Testis (tissue), 3 donors: ENCODE results near the gene EHD2. TPM values are rescaled to one million over a fixed set of nuclear protein-coding genes. Genes with fewer than 3 reads are reported as not detected.

Source experiments
- DNase-seq: peaks from one replicate; pipeline ENCODE4 v3.0.0-alpha.2; 2019
- H3K27ac ChIP-seq, 2 donors: fragments of 200-600 bp; sonication (generic); one replicate each; pipeline ENCODE4 v1.5.1; 2019
- H3K27me3 ChIP-seq: fragments of 200-600 bp; sonication (generic); one replicate; pipeline ENCODE4 v1.5.1; 2019
- H3K36me3 ChIP-seq: fragments of 200-600 bp; sonication (generic); one replicate; pipeline ENCODE4 v1.5.1; 2017; ENCODE audit warnings: low read depth; ENCODE audit errors: missing control alignments
- H3K4me1 ChIP-seq: fragments of 200-600 bp; sonication (generic); one replicate; pipeline ENCODE4 v1.5.1; 2019
- H3K4me3 ChIP-seq, 2 donors: fragments of 200-600 bp; sonication (generic); one replicate each; pipeline ENCODE4 v1.5.1; 2017 to 2019
- H3K9me3 ChIP-seq: fragments of 200-600 bp; sonication (generic); one replicate; pipeline ENCODE4 v1.5.1; 2017
- POLR2A ChIP-seq: fragments of 450-650 bp; IDR thresholded peaks from one replicate; pipeline ENCODE4 v1.6.1; 2017; ENCODE audit warnings: antibody characterized with exemption, mild to moderate bottlenecking, moderate library complexity
- WGBS, 2 donors: methylation state at CpG; one replicate each; pipeline ENCODE4 v1.1.5; 2018; 5-methylcytosine and 5-hydroxymethylcytosine counted together
- intact Hi-C: fragments of 100-400 bp; cut with DNase I; formaldehyde crosslinking; loops from one replicate; pipeline ENCODE4 v1.15.1; 2023; ENCODE audit warnings: low total_unique reads
- polyA plus RNA-seq: library from polyadenylated mRNA; stranded (reverse); fragments of 350-450 nt; fragmentation: Illumina TruSeq; extraction: RNeasy Lipid Tissue Mini Kit (QIAGEN cat#74804); gene quantifications from one replicate; pipeline ENCODE4 v1.2.3, GENCODE V29; 2014; ENCODE audit warnings: low read depth, low replicate concordance; ENCODE audit not compliant: insufficient read depth
- total RNA-seq, 2 donors: library from RNA; depleted of rRNA; stranded (reverse); fragments of >200 nt; gene quantifications; one replicate each; pipeline ENCODE4 v1.2.3, GENCODE V29; 2016
- TF ChIP-seq, protein P1 (sequence below), 3 experiments: fragments of 450-650 bp in 2 of 3; fragments of 200-600 bp in 1 of 3; sonication (generic) in 1 of 3; IDR thresholded peaks; one replicate each; pipeline ENCODE4 v1.5.1; 2016 to 2019; ENCODE audit warnings: antibody characterized with exemption in 3 of 3, mild to moderate bottlenecking in 2 of 3, moderate library complexity in 1 of 3

The EHD2 gene
- total and polyA plus RNA-seq, 3 donors from 2014 or later = 26.8 to 37.0 (median 33.9) TPM

DNA sequence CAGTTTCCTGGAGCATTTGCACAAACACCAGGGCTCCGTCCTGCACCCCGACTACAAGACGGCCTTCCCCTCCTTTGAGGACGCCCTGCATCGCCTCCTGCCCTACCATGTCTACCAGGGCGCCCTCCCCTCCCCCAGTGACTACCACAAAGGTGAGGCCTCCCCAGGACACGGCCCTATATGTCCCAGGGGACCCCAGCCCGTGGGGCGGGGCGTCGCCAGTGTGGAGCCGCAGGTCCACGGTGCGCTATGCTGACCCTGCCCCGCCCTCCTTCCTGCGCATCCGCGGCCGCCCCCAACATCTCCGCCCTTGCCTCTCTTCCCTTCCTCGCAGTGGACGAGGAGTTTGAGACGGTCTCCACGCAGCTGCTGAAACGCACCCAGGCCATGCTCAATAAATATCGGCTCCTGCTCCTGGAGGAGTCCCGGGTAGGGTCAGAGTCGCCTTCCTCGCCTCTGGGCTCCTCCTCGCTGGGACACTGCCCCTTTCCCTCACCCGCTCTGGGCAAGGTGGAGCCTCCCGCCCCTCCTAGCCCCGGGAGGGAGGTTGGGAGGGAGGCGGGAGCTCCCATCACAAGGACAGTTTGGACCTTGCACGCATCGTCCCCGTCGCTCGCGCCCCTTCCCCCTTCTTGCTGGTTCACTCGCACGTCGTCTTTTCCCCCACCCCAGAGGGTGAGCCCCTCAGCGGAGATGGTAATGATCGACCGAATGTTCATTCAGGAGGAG is 14.4 kb upstream of the EHD2 start:
- Histone ChIP-seq H3K4me1 (peaks cover 5% of the 10 kb centered on the region), H3K27ac (no peak overlapping the region), H3K4me3 (peak overlapping the region in 1 of 2 donors; percentile 29), H3K36me3 (no peaks in the 10 kb centered on the region), H3K27me3 (no peaks in the 10 kb centered on the region), H3K9me3 (no peaks in the 10 kb centered on the region)
- WGBS, 2 donors = 62 to 65% methylated on average over 40 to 46 of the region's 46 CpGs
- no peak for TF ChIP-seq POLR2A
- TF ChIP-seq, protein P1, sequence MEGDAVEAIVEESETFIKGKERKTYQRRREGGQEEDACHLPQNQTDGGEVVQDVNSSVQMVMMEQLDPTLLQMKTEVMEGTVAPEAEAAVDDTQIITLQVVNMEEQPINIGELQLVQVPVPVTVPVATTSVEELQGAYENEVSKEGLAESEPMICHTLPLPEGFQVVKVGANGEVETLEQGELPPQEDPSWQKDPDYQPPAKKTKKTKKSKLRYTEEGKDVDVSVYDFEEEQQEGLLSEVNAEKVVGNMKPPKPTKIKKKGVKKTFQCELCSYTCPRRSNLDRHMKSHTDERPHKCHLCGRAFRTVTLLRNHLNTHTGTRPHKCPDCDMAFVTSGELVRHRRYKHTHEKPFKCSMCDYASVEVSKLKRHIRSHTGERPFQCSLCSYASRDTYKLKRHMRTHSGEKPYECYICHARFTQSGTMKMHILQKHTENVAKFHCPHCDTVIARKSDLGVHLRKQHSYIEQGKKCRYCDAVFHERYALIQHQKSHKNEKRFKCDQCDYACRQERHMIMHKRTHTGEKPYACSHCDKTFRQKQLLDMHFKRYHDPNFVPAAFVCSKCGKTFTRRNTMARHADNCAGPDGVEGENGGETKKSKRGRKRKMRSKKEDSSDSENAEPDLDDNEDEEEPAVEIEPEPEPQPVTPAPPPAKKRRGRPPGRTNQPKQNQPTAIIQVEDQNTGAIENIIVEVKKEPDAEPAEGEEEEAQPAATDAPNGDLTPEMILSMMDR (IDR thresholded peaks at IDR 0.05) = no peak
- DNase-seq = no peak
- intact Hi-C loops = loop anchor here (5.0 kb wide), 1 partner anchor 261 kb away; no protein-coding TSS in a partner anchor

DNA sequence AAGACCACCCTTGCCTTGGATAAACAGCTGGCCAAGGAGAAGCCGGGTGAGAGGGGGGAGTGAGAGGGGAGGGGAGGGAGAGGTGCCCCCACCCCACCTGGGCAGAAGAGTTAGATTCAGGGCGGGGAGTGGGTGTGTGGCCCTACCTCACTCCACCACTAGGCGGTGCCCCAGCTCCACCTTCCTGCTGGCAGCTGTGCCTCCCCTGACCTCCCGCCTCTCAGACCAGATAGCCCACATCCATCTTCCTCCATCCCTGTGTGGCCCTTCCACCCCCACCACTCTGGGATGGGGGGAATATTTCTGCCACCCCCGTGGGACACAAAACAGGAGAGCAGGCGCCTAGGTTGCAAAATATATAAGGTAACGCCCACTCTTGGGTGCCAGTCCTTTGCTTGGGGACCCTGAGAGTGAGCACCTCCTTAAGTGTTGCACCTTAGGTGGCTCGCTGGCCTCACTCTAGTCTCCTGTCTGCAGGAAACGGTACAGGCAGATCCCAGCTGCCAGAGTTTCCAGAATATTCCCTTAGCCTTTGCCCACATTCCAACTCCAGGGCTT is 13.8 kb upstream of the EHD2 start:
- no peaks in the 10 kb centered on the region for H3K9me3 ChIP-seq
- H3K27ac ChIP-seq = no peak overlapping the region
- no peaks in the 10 kb centered on the region for H3K27me3 ChIP-seq
- TF ChIP-seq POLR2A = no peak
- TF ChIP-seq, protein P1 (IDR thresholded peaks at IDR 0.05) = peak; percentile 49 to 72 (median 59)
- no peaks in the 10 kb centered on the region for H3K36me3 ChIP-seq
- H3K4me1 ChIP-seq = peaks cover 5% of the 10 kb centered on the region
- intact Hi-C loops = loop anchor here (5.0 kb wide), 1 partner anchor 262 kb away; no protein-coding TSS in a partner anchor
- WGBS, 2 donors = 28 to 40% methylated on average over 9 of the region's 9 CpGs
- H3K4me3 ChIP-seq = no peak overlapping the region
- DNase-seq = peak; percentile 80

DNA sequence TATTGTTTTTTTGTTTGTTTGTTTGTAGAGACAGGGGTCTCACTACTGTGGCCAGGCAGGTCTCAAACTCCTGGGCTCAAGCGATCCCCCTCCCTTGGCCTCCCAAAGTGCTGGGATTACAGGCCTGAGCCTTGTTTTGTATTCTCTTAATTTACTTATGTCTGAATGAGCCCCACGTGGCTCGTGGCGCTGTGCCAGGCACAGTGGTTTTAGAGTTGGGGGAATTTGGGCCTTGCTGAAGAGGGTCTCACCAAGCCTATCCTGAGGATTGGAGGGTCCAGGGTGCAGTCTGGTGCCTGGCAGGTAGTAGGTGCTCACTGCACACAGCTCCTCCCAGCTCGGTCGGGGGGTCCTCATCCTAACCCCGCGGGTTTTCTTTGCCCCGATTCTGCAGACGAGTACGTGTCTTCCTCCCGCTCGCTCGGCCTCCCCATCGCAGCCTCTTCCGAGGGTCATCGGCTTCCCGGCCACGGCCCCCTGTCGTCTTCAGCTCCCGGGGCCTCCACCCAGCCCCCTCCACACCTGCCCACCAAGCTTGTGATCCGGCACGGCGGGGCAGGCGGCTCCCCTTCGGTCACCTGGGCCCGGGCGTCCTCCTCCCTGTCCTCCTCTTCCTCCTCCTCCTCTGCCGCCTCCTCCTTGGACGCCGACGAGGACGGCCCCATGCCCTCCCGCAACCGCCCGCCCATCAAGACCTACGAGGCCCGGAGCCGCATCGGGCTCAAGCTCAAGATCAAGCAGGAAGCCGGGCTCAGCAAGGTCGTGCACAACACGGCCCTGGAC is 12.1 kb upstream of the EHD2 start:
- H3K27me3 ChIP-seq = no peaks in the 10 kb centered on the region
- no peak overlapping the region for H3K27ac ChIP-seq
- no peaks in the 10 kb centered on the region for H3K36me3 ChIP-seq
- peak overlapping the region in 1 of 2 donors; percentile 23 for H3K4me3 ChIP-seq
- WGBS, 2 donors = 67 to 77% methylated on average over 32 to 43 of the region's 43 CpGs
- intact Hi-C loops = no loop called here
- H3K9me3 ChIP-seq = no peaks in the 10 kb centered on the region
- DNase-seq = no peak
- no peak for TF ChIP-seq POLR2A
- TF ChIP-seq, protein P1 (IDR thresholded peaks at IDR 0.05) = no peak
- peaks cover 5% of the 10 kb centered on the region for H3K4me1 ChIP-seq

DNA sequence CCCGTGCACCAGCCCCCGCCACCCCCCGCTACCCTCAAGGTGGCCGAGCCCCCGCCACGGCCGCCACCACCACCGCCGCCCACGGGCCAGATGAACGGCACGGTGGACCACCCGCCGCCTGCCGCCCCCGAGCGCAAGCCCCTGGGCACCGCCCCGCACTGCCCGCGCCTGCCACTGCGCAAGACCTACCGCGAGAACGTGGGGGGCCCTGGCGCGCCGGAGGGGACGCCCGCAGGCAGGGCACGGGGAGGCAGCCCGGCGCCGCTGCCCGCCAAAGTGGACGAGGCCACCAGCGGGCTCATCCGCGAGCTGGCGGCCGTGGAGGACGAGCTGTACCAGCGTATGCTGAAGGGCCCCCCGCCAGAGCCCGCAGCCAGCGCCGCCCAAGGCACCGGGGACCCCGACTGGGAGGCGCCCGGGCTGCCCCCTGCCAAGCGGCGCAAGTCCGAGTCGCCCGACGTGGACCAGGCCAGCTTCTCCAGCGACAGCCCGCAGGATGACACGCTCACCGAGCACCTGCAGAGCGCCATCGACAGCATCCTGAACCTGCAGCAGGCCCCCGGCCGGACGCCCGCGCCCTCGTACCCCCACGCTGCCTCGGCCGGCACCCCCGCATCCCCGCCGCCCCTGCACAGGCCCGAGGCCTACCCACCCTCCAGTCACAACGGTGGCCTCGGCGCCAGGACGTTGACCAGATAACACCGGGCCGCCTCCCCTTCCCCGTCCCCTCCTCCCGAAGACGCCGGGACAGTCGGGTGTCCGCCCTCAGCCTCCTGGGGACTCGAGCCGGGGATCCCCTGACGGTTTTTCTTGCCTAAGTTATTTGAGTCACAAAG is 11.3 kb upstream of the EHD2 start:
- Histone ChIP-seq H3K4me3 (peak overlapping the region in 1 of 2 donors; percentile 23), H3K36me3 (no peaks in the 10 kb centered on the region), H3K27ac (no peak overlapping the region), H3K9me3 (no peaks in the 10 kb centered on the region), H3K27me3 (no peaks in the 10 kb centered on the region), H3K4me1 (peaks cover 5% of the 10 kb centered on the region)
- intact Hi-C loops = no loop called here
- no peak for DNase-seq
- 71 to 84% methylated on average over 20 to 84 of the region's 91 CpGs for WGBS, 2 donors
- no peak for TF ChIP-seq POLR2A
- TF ChIP-seq, protein P1 (IDR thresholded peaks at IDR 0.05) = no peak
